ENCODE data around the gene KIAA1328.

DNA sequence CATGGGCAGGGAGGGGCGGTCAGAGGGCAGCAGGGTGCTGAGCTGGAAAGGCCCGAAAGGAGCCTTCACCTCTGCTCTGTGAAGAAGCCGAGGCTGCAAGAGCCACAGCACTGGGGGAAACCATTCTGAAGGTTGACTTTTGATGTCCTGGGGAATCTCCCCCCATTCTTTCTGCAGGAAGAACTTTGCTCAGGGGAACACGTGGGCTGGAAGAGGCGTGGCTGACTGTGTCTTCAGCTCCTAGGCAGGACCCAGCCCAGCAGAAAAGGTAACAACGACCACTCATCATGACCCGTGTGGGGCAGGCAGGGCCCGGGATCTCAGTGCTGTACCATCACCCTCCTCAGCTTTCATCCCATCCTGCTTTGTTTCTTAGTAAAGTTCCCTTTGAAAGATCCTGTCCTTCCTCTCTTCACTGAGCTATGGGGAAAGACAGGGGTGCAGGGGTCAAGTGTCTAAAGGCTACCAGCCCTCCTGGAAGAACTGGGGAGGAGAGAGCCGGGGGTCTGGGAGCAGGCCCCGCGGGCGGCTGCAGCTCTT is 424.0 kb downstream of the KIAA1328 start:
- TF ChIP-seq, protein P1, sequence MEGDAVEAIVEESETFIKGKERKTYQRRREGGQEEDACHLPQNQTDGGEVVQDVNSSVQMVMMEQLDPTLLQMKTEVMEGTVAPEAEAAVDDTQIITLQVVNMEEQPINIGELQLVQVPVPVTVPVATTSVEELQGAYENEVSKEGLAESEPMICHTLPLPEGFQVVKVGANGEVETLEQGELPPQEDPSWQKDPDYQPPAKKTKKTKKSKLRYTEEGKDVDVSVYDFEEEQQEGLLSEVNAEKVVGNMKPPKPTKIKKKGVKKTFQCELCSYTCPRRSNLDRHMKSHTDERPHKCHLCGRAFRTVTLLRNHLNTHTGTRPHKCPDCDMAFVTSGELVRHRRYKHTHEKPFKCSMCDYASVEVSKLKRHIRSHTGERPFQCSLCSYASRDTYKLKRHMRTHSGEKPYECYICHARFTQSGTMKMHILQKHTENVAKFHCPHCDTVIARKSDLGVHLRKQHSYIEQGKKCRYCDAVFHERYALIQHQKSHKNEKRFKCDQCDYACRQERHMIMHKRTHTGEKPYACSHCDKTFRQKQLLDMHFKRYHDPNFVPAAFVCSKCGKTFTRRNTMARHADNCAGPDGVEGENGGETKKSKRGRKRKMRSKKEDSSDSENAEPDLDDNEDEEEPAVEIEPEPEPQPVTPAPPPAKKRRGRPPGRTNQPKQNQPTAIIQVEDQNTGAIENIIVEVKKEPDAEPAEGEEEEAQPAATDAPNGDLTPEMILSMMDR (IDR thresholded peaks at IDR 0.05): no peak
- TF ChIP-seq POLR2AphosphoS5 (IDR thresholded peaks at IDR 0.05; ENCODE audit: low read depth, low read length): no peak
